Hematopoietic multipotent progenitor cell treated with erythropoietin and hydrocortisone succinate and interleukin-3 and kit ligand, for 4 days (in vitro differentiated cells): Measurements from ENCODE around the gene NDFIP1.

Source experiments
- DNase-seq: peaks from one replicate; pipeline ENCODE4 v3.0.0-alpha.2; 2015

Gene NDFIP1

GRCh38 chr5:142193114-142193428 lies 84.5 kb downstream of the NDFIP1 start:
- no peak for DNase-seq

- no peak for DNase-seq
These were observed 88.5 kb downstream of the NDFIP1 start for GRCh38 chr5:142197098-142197497.

GRCh38 chr5:142197781-142198180 lies 89.2 kb downstream of the NDFIP1 start:
- DNase-seq, result no peak

- no peak for DNase-seq
These were observed 90.8 kb downstream of the NDFIP1 start for GRCh38 chr5:142199388-142199787.

- no peak for DNase-seq
These were observed 91.8 kb downstream of the NDFIP1 start for GRCh38 chr5:142200387-142200786.

- DNase-seq, result no peak
These were observed 92.9 kb downstream of the NDFIP1 start for GRCh38 chr5:142201471-142201887.

GRCh38 chr5:142202282-142202681 lies 93.7 kb downstream of the NDFIP1 start:
- no peak for DNase-seq
